Stimulated activated CD4-positive, alpha-beta T cell treated with anti-CD3 and anti-CD28 coated beads, Interleukin-15, amount 100 ng/mL, for 1 hour (primary cell): ENCODE results near the gene ARGFX.
"Not testable (repeated sequence)": the region's sequence is repeated elsewhere in the genome, so short reads cannot be mapped to it uniquely, and the experiment has no call there.

Experiments used
- DNase-seq, 2 donors: peaks; one replicate each; pipeline ENCODE4 v3.0.0-alpha.2; 2020; ENCODE audit warnings: low read depth in 1 of 2, low spot score in 1 of 2

The ARGFX gene

GRCh38 chr3:121598564-121598963 lies 30.8 kb downstream of the ARGFX start:
- DNase-seq: no peak

- DNase-seq: not testable (repeated sequence)
Measured at GRCh38 chr3:121599900-121600299, 32.2 kb downstream of the ARGFX start.

- DNase-seq: no peak
Measured at GRCh38 chr3:121601212-121601812, 33.6 kb downstream of the ARGFX start.

- DNase-seq: no peak
Measured at GRCh38 chr3:121604759-121605158, 37.0 kb downstream of the ARGFX start.

GRCh38 chr3:121606106-121606505 lies 38.4 kb downstream of the ARGFX start:
- DNase-seq: no peak
